HepG2 (cell line): ENCODE data around the gene AMER3.

Source experiments
- CTCF ChIP-seq: sonication (generic); formaldehyde crosslinking; IDR thresholded peaks from 2 replicates; pipeline ENCODE4 v1.5.0; 2020; ENCODE audit warnings: mild to moderate bottlenecking, missing genetic modification reagents, moderate library complexity
- NFIC ChIP-seq: IDR thresholded peaks from 2 replicates; pipeline ENCODE4 v1.6.1; 2012; ENCODE audit warnings: mild to moderate bottlenecking, low read length, inconsistent platforms
- SP5 ChIP-seq: IDR thresholded peaks from 2 replicates; pipeline ENCODE4 v1.6.1; 2016; ENCODE audit warnings: low read depth, borderline replicate concordance
- TARDBP ChIP-seq: sonication (generic); formaldehyde crosslinking; IDR thresholded peaks from 2 replicates; pipeline ENCODE4 v1.8.0; 2022; ENCODE audit warnings: mild to moderate bottlenecking, missing genetic modification reagents
- ZBTB26 ChIP-seq: IDR thresholded peaks from 2 replicates; pipeline ENCODE4 v1.6.1; 2016; ENCODE audit warnings: missing compliant biosample characterization, missing genetic modification reagents, borderline replicate concordance

GRCh38 chr2:130765464-130765863, 10.1 kb downstream of the AMER3 start:
- TF ChIP-seq CTCF (no peak), NFIC (no peak), TARDBP (no peak), SP5 (no peak), ZBTB26 (CRISPR knock-in tag) (no peak)
